Karpas-422 (cell line): ENCODE measurements around the gene POP5. TPM values are rescaled to one million over a fixed set of nuclear protein-coding genes. Genes with fewer than 3 reads are reported as not detected.

Experiments
- DNase-seq: peaks from one replicate; pipeline ENCODE4 v3.0.0-alpha.2; 2015
- H2AFZ ChIP-seq: fragments of 200-600 bp; sonication (generic); 2 replicates; pipeline ENCODE4 v1.6.1; 2014; ENCODE audit warnings: antibody characterized with exemption, low read length, mixed read lengths
- H3K27ac ChIP-seq: fragments of 200-600 bp; sonication (generic); 2 replicates; pipeline ENCODE4 v1.5.1; 2014; ENCODE audit warnings: mild to moderate bottlenecking, low read length, moderate library complexity
- H3K27me3 ChIP-seq: fragments of 200-600 bp; sonication (generic); 2 replicates; pipeline ENCODE4 v1.6.1; 2014; ENCODE audit warnings: low read length, mixed read lengths
- H3K36me3 ChIP-seq: fragments of 200-600 bp; sonication (generic); 2 replicates; pipeline ENCODE4 v1.6.1; 2014; ENCODE audit warnings: low read length, mixed read lengths; ENCODE audit not compliant: insufficient read depth
- H3K4me1 ChIP-seq: fragments of 200-600 bp; sonication (generic); 2 replicates; pipeline ENCODE4 v1.6.1; 2014; ENCODE audit warnings: mild to moderate bottlenecking, low read length, mixed read lengths
- H3K4me2 ChIP-seq: fragments of 200-600 bp; sonication (generic); 2 replicates; pipeline ENCODE4 v1.6.1; 2014; ENCODE audit warnings: low read length, low read depth, mild to moderate bottlenecking; ENCODE audit not compliant: poor library complexity, severe bottlenecking
- H3K4me3 ChIP-seq: fragments of 200-600 bp; sonication (generic); 2 replicates; pipeline ENCODE4 v1.5.1; 2014; ENCODE audit warnings: mild to moderate bottlenecking, antibody characterized with exemption, low read length, mixed read lengths
- H3K79me2 ChIP-seq: fragments of 200-600 bp; sonication (generic); 2 replicates; pipeline ENCODE4 v1.6.1; 2014; ENCODE audit warnings: mild to moderate bottlenecking, low read length, mixed read lengths
- H3K9ac ChIP-seq: fragments of 200-600 bp; sonication (generic); 2 replicates; pipeline ENCODE4 v1.6.0; 2014; ENCODE audit warnings: low read length
- H3K9me2 ChIP-seq: fragments of 200-600 bp; sonication (generic), shearing (Covaris generic); replicated peaks from 2 replicates; pipeline ENCODE4 v1.6.0; 2014; ENCODE audit warnings: mild to moderate bottlenecking, low read length, moderate library complexity; ENCODE audit not compliant: insufficient read depth
- H3K9me3 ChIP-seq: fragments of 300-700, 200-600 bp; sonication (generic); 2 replicates; pipeline ENCODE4 v1.6.1; 2014; ENCODE audit warnings: low read length, mixed read lengths
- H4K20me1 ChIP-seq: fragments of 200-600 bp; sonication (generic); 2 replicates; pipeline ENCODE4 v1.6.1; 2014; ENCODE audit warnings: mild to moderate bottlenecking, antibody characterized with exemption, low read length, low read depth; ENCODE audit not compliant: insufficient read depth
- total RNA-seq: library from RNA; depleted of rRNA; stranded (reverse); fragments of >200 nt; shearing (Covaris generic); gene quantifications from 2 replicates; pipeline ENCODE4 v1.2.3, GENCODE V29; 2014; ENCODE audit warnings: low replicate concordance; rRNA removed

Gene POP5
- total RNA-seq, 1 experiment from 2014 or later, result 72.9 TPM

DNA sequence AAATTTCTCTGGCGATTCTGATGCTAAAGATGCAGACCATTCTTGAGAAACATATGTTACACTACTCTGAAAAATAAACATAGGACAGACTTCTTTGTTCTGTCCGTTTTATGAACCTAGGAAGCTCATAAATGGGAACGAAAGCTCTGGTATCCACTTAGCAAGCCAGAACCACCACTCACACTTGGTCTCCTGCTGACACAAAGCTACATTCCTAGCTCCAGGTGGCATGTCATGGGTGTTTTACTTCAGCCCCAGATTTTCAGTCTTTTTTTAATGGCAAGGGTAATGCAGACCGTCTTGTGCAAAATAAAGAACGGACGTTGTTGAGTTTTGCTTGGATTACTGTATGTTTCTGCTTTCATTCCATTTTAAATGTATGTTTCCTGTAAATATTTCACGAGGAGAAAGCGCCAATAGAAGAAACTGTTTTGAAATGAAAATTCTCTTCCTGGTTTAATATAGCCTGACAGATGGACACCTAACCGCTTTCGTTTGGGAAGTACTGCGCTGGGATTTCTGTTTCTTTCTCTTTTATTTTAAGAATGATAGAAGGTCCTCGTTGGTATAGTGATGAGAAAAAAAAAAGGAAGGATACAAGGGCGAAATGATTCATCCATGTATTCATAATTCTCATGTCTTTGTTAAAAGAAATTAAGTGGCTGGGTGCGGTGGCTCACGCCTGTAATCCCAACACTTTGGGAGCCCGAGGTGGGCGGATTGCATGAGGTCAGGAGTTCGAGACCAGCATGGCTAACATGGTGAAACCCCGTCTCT lies 51.4 kb downstream of the POP5 start:
- H4K20me1 ChIP-seq, result no peaks in the 10 kb centered on the region
- peaks cover 20% of the 10 kb centered on the region for H3K4me1 ChIP-seq
- H3K9ac ChIP-seq, result peak overlapping the region; percentile 90
- H3K4me3 ChIP-seq, result peak overlapping the region; percentile 98
- no peaks in the 10 kb centered on the region for H3K9me2 ChIP-seq
- peaks cover 4% of the 10 kb centered on the region; the same call in 1 of the 2 replicates for H3K36me3 ChIP-seq
- peaks cover 22% of the 10 kb centered on the region for H3K79me2 ChIP-seq
- peak overlapping the region; percentile 90 for H3K4me2 ChIP-seq
- H2AFZ ChIP-seq, result peak overlapping the region; percentile 89
- no peak overlapping the region for H3K27ac ChIP-seq
- no peak for DNase-seq
- no peaks in the 10 kb centered on the region for H3K9me3 ChIP-seq
- no peaks in the 10 kb centered on the region for H3K27me3 ChIP-seq

DNA sequence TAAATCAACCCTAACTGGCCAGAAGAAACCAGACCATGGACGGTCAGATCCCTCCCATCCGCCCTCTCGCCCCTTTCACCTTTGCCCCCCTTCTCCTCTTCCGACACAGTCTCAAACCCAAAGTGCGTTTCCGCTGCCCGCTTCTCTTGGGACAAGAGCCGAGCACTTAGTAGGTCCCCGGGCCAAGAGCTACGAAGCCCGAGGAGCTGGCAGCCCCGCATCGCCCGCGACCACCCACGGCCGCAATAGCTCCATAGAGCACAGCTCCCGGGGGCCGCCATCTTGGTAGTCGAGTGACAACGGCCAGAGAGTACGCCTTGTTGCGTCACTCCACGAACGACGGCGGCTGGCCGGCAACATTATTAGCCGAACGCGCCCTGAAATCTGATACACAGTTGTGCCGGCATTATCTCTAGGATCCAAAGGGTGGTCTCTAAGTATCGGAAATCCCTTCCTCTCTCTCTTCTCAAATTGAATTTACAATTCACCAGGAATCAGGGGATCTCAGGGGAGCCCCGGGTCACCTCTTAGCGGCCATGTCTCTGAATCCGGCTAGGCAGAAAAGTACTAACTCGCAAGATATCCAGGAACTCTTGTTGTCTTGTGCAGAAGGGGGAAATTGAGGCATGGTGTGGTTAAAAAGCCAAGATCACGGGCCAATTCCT lies 52.2 kb downstream of the POP5 start, which contains the start of gene COQ5:
TSS of gene COQ5 (minus strand) at position 298 of the 665 bp plus-strand sequence. CDS start at position 281, 17 bp downstream.
- Histone ChIP-seq H4K20me1 (no peaks in the 10 kb centered on the region), H3K79me2 (peaks cover 17% of the 10 kb centered on the region), H3K9me3 (no peaks in the 10 kb centered on the region), H3K9ac (peak within 1 kb of the TSS; percentile 90), H3K36me3 (peaks cover 4% of the 10 kb centered on the region; the same call in 1 of the 2 replicates), H3K27me3 (no peaks in the 10 kb centered on the region), H3K4me2 (peak within 1 kb of the TSS; percentile 90), H3K4me3 (peak within 1 kb of the TSS; percentile 98), H3K9me2 (no peaks in the 10 kb centered on the region), H3K27ac (peak within 1 kb of the TSS; percentile 31), H3K4me1 (peaks cover 20% of the 10 kb centered on the region), H2AFZ (peak within 1 kb of the TSS; percentile 89)
- DNase-seq, result peak; percentile 95

Other genes with a start within 250 kb of the POP5 start
- gene MSI1, start 212.2 kb downstream of the POP5 start, total RNA-seq, result not detected in 2 replicates
- gene COX6A1, start 143.3 kb downstream of the POP5 start, total RNA-seq, result 542 and 565 TPM in 2 replicates
- 15.6 and 26.1 TPM in 2 replicates for gene TRIAP1, start 135.0 kb downstream of the POP5 start, total RNA-seq
- gene GATC, start 135.0 kb downstream of the POP5 start, total RNA-seq, result 18.7 and 21.9 TPM in 2 replicates
- 158 and 213 TPM in 2 replicates for gene SRSF9, start 111.7 kb downstream of the POP5 start, total RNA-seq
- gene DYNLL1, start 85.3 kb downstream of the POP5 start, total RNA-seq, result 237 and 308 TPM in 2 replicates
- gene COQ5, start 52.2 kb downstream of the POP5 start, total RNA-seq, result 26.3 and 31.5 TPM in 2 replicates
- 59.8 and 65.5 TPM in 2 replicates for gene RNF10, start 47.0 kb downstream of the POP5 start, total RNA-seq
- gene CABP1, start 59.2 kb upstream of the POP5 start, total RNA-seq, result not detected in 2 replicates
- gene MLEC, start 105.7 kb upstream of the POP5 start, total RNA-seq, result 80.8 and 88.3 TPM in 2 replicates
- gene UNC119B, start 129.1 kb upstream of the POP5 start, total RNA-seq, result 19.7 and 28.8 TPM in 2 replicates
- 5.2 and 7.3 TPM in 2 replicates for gene ACADS, start 144.4 kb upstream of the POP5 start, total RNA-seq